KMS-11 (cell line): Measurements from ENCODE around the gene TRAPPC2B.

ENCODE experiments used
- H2AFZ ChIP-seq: fragments of 200-600 bp; sonication (generic); 2 replicates; pipeline ENCODE4 v1.6.1; 2016; ENCODE audit warnings: antibody characterized with exemption, mixed run types, low read depth
- H3K27ac ChIP-seq: fragments of 200-600 bp; sonication (generic); 2 replicates; pipeline ENCODE4 v1.6.1; 2016; ENCODE audit warnings: mild to moderate bottlenecking, mixed run types
- H3K27me3 ChIP-seq: fragments of 200-600 bp; sonication (generic); 2 replicates; pipeline ENCODE4 v1.6.1; 2017; ENCODE audit warnings: mild to moderate bottlenecking, low read depth, mixed run types, moderate library complexity; ENCODE audit not compliant: insufficient read depth
- H3K36me3 ChIP-seq: fragments of 200-600 bp; sonication (generic); 2 replicates; pipeline ENCODE4 v1.6.1; 2017; ENCODE audit warnings: mild to moderate bottlenecking, mixed run types; ENCODE audit not compliant: insufficient read depth
- H3K4me1 ChIP-seq: fragments of 200-600 bp; sonication (generic); 2 replicates; pipeline ENCODE4 v1.6.1; 2016; ENCODE audit warnings: mild to moderate bottlenecking, low read depth, mixed run types; ENCODE audit not compliant: poor library complexity, severe bottlenecking
- H3K4me2 ChIP-seq: fragments of 200-600 bp; sonication (generic); 2 replicates; pipeline ENCODE4 v1.7.0; 2016; ENCODE audit warnings: mild to moderate bottlenecking, mixed run types
- H3K4me3 ChIP-seq: fragments of 200-600 bp; sonication (generic); IDR thresholded peaks from 2 replicates; pipeline ENCODE4 v1.6.1; 2017; ENCODE audit warnings: low read depth, low read length, mixed read lengths; ENCODE audit not compliant: insufficient read depth
- H3K79me2 ChIP-seq: fragments of 200-600 bp; sonication (generic); 2 replicates; pipeline ENCODE4 v1.6.1; 2016; ENCODE audit warnings: low read depth, mixed run types; ENCODE audit not compliant: insufficient read depth
- H3K9ac ChIP-seq: fragments of 200-600 bp; sonication (generic); 2 replicates; pipeline ENCODE4 v1.6.1; 2016; ENCODE audit warnings: mild to moderate bottlenecking, mixed run types
- H4K20me1 ChIP-seq: fragments of 200-600 bp; sonication (generic); 2 replicates; pipeline ENCODE4 v1.6.1; 2016; ENCODE audit warnings: mild to moderate bottlenecking, mixed run types; ENCODE audit not compliant: insufficient read depth
- CTCF ChIP-seq: fragments of 200-600 bp; sonication (generic); conservative IDR thresholded peaks from 2 replicates; pipeline ENCODE4 v1.6.1; 2017; ENCODE audit warnings: low read depth, mild to moderate bottlenecking, antibody characterized with exemption, low read length, moderate library complexity, mixed read lengths

The TRAPPC2B gene

DNA sequence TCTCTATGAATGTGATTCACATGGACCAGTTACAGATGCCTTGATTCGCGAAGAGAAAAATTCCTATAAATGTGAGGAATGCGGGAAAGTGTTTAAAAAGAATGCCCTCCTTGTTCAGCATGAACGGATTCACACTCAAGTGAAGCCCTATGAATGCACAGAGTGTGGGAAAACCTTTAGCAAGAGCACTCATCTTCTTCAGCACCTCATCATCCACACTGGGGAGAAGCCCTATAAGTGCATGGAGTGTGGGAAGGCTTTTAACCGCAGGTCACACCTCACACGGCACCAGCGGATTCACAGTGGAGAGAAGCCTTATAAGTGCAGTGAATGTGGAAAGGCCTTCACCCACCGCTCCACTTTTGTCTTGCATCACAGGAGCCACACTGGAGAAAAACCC is 35.4 kb upstream of the TRAPPC2B start:
- Histone ChIP-seq H3K27ac (no peak overlapping the region), H3K4me3 (no peak overlapping the region), H3K4me1 (no peaks in the 10 kb centered on the region), H4K20me1 (no peaks in the 10 kb centered on the region), H3K27me3 (no peaks in the 10 kb centered on the region), H3K36me3 (no peaks in the 10 kb centered on the region), H3K79me2 (no peaks in the 10 kb centered on the region), H3K9ac (no peak overlapping the region), H3K4me2 (no peak overlapping the region), H2AFZ (no peak overlapping the region)
- no peak for TF ChIP-seq CTCF

DNA sequence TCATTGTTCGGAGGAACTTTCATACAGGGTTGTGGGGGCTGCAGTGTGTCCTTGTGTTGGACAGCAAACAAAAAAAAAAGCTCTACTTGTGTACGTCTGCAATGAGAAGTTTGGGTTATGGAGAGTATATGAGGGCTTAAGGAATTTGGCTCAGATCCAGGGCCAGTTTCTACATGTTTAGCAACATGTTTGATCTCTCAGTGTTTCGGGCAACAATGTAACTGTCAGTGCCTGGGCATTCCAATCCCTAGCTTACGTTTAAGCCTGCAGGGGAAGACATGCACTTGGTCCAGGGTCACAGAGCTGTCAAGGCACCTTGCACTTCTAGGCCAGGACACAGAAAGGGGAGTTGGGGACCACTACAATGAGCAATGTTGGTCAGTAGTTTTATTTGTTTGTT is 29.2 kb upstream of the TRAPPC2B start:
- H3K9ac ChIP-seq, result no peak overlapping the region
- H3K36me3 ChIP-seq, result no peaks in the 10 kb centered on the region
- H4K20me1 ChIP-seq, result no peaks in the 10 kb centered on the region
- H3K79me2 ChIP-seq, result no peaks in the 10 kb centered on the region
- H3K27ac ChIP-seq, result no peak overlapping the region
- H3K4me1 ChIP-seq, result no peaks in the 10 kb centered on the region
- TF ChIP-seq CTCF, result no peak
- no peaks in the 10 kb centered on the region for H3K27me3 ChIP-seq
- no peak overlapping the region for H3K4me2 ChIP-seq
- H3K4me3 ChIP-seq, result no peak overlapping the region
- H2AFZ ChIP-seq, result no peak overlapping the region

DNA sequence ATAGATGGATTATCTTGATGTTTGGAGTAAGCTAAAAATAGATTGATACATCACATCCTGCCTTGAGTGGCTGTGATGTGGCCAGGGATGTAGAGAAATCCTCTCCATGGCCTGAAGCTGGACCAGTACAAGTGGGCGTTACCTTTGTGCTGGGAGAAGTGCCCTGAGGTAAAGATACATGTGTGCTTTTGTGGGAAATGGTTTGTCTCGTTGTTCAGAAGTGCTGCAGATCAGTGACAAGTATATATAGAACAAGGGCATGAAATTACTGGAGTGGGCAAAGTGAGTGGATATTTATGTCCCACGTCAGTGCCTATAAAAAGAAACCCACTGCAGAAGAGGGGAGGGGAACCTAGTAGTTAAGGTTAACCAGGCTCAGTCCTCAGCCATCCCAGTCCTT is 24.5 kb upstream of the TRAPPC2B start:
- TF ChIP-seq CTCF, result no peak
- H3K36me3 ChIP-seq, result no peaks in the 10 kb centered on the region
- H3K27ac ChIP-seq, result no peak overlapping the region
- no peak overlapping the region for H2AFZ ChIP-seq
- H3K4me1 ChIP-seq, result no peaks in the 10 kb centered on the region
- H3K4me2 ChIP-seq, result no peak overlapping the region
- H3K4me3 ChIP-seq, result no peak overlapping the region
- no peak overlapping the region for H3K9ac ChIP-seq
- H4K20me1 ChIP-seq, result no peaks in the 10 kb centered on the region
- no peaks in the 10 kb centered on the region for H3K79me2 ChIP-seq
- H3K27me3 ChIP-seq, result no peaks in the 10 kb centered on the region

- no peak overlapping the region for H3K4me3 ChIP-seq
- H3K27me3 ChIP-seq, result no peaks in the 10 kb centered on the region
- no peak for TF ChIP-seq CTCF
- H3K36me3 ChIP-seq, result no peaks in the 10 kb centered on the region
- H3K4me2 ChIP-seq, result no peak overlapping the region
- no peak overlapping the region for H3K27ac ChIP-seq
- no peaks in the 10 kb centered on the region for H3K79me2 ChIP-seq
- H2AFZ ChIP-seq, result no peak overlapping the region
- no peak overlapping the region for H3K9ac ChIP-seq
- no peaks in the 10 kb centered on the region for H3K4me1 ChIP-seq
- no peaks in the 10 kb centered on the region for H4K20me1 ChIP-seq
Observed at GRCh38 chr19:57342582-57342981, 20.8 kb upstream of the TRAPPC2B start.

GRCh38 chr19:57348136-57348535 is 15.2 kb upstream of the TRAPPC2B start:
- Histone ChIP-seq H3K36me3 (no peaks in the 10 kb centered on the region), H3K27ac (no peak overlapping the region), H3K4me1 (peaks cover 5% of the 10 kb centered on the region), H4K20me1 (no peaks in the 10 kb centered on the region), H3K4me2 (no peak overlapping the region), H3K79me2 (no peaks in the 10 kb centered on the region; the same call in 1 of the 2 replicates), H3K27me3 (no peaks in the 10 kb centered on the region), H2AFZ (no peak overlapping the region), H3K4me3 (no peak overlapping the region), H3K9ac (no peak overlapping the region)
- TF ChIP-seq CTCF, result no peak
